Pulmonary artery endothelial cell (primary cell): ENCODE data around the gene XXYLT1. TPM values are rescaled to one million over a fixed set of nuclear protein-coding genes. Genes with fewer than 3 reads are reported as not detected.
"Not testable (repeated sequence)": the region's sequence is repeated elsewhere in the genome, so short reads cannot be mapped to it uniquely, and the experiment has no call there.

Source experiments
- DNase-seq: peaks from one replicate; pipeline ENCODE4 v3.0.0-alpha.2; 2011; ENCODE audit warnings: low read depth, low spot score
- total RNA-seq: library from RNA; depleted of rRNA; stranded (reverse); fragments of >200 nt; gene quantifications from 2 replicates; pipeline ENCODE4 v1.2.3, GENCODE V29; 2014

The XXYLT1 gene
- total RNA-seq, 1 donor from 2014 or later: 42.1 TPM

- DNase-seq: no peak
These were observed 222.7 kb downstream of the XXYLT1 start for GRCh38 chr3:195048059-195048905.

DNA sequence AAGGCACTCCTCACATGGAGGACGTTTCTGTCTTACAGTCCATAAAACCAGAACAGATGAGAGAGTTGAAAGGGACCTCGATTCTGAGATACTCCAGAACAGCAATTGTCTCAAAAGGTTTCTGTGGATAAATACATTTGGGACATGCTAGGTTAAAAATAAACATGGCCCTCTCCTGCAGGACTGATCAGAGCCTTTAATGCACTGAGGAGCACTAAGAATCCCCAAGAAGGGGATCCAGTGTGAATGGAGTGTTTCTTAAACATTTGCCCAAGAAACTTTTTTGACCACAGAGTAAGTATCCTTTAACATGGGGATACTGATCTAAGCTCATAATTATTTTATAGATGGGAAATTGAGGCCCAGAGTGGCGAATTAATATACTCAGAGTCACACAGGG, 223.4 kb downstream of the XXYLT1 start:
- no peak for DNase-seq

- no peak for DNase-seq
These were observed 224.5 kb downstream of the XXYLT1 start for GRCh38 chr3:195046441-195046840.

GRCh38 chr3:195045481-195046210, 225.3 kb downstream of the XXYLT1 start:
- no peak for DNase-seq

DNA sequence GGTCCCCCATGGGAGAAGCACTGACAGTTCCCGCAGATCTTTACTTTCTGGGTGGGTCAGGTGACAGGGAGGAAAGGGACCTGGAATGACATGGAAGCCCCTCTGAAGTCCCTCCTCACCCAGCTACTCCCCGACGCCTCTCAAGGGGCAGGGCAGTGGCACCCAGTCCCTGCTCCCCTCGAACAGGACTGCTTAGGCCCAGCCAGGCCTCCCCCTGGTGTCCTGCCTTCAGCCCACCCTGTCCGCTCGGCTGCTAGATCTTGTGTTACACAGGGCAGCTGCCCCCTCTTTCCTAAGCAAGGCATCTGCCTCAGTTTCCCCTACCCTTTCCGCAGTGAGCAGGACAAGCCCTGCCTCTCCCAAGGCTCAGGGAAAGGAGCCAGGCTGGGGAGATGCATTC, 226.5 kb downstream of the XXYLT1 start:
- DNase-seq: no peak

GRCh38 chr3:195043607-195044339, 227.2 kb downstream of the XXYLT1 start:
- DNase-seq: no peak

DNA sequence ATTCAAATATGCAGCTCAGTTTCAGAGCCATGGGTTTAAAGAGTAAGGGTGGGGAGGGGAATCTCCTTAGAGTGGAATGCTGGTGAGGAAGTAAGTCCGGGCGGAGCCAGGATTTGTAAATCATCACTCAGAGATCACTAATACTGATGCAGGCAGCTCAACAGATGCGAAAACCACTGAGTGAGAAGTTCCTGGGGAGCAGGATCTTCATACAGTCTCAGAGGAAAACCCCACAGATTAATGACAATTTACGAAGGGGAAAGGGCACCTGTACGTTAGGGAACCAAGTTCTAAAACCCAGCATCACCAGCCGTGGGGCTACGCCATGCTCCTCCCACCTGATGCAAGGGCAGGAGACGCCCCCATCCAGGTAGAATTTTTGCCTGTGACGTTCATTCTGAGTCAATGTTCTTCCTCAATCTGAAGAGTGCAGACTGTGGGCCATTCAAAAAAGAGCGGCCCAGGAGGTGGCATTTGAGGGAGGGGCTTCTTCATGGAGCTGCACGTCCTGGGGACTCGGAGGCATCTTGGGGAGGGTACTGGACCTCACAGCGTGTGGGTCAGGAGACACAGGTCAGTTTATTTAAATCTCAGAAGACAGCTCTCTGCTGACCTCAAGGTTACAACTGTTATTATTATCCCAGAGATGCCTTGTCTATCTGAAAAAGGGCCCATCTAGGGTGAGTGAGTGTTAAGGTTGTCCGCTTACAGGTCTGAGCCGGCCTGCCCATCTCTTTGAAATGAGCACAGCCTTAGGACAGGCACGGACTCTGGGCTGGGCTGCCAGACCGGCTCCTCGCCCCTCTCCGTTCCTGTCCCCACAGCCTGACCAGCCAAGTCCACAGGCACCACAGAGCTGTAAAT, 228.0 kb downstream of the XXYLT1 start:
- DNase-seq: no peak

DNA sequence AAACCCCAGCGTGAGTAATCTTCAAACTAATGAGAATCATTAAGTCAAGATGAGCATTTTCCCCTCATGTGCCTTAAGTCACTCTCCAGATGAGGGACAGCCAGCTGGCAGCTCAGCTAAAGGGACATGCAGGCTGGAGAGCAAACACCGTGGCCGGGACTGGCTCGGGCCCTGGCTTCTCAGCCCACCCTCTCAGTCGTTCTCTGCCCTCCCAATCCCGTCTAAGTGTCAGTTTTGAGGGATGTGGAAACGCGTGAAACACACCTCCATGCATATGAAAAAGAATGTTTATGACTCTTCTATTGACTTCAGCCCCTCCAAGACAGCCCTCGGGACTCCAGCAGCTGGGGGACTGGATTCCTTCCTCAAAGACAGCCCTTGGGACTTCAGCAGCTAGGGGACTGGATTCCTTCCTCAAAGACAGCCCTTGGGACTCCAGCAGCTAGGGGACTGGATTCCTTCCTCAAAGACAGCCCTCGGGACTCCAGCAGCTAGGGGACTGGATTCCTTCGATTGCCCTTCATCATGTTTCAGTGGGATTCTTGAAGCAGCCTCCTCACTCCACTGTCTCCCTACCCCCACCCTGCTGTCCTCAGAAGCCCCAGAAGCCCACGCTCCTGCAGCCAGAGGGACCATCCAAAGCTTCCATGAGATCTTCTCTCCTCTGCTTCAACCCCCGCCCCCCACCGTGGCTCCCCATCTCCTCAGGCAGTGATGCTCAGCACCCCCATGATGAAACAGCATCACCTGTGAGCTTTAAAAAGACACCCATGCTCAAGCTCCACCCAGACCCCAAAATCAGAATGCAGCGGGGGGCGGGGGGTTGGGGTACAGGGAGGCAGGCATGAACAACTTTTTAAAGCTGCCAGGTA, 228.9 kb downstream of the XXYLT1 start:
- DNase-seq: no peak

DNA sequence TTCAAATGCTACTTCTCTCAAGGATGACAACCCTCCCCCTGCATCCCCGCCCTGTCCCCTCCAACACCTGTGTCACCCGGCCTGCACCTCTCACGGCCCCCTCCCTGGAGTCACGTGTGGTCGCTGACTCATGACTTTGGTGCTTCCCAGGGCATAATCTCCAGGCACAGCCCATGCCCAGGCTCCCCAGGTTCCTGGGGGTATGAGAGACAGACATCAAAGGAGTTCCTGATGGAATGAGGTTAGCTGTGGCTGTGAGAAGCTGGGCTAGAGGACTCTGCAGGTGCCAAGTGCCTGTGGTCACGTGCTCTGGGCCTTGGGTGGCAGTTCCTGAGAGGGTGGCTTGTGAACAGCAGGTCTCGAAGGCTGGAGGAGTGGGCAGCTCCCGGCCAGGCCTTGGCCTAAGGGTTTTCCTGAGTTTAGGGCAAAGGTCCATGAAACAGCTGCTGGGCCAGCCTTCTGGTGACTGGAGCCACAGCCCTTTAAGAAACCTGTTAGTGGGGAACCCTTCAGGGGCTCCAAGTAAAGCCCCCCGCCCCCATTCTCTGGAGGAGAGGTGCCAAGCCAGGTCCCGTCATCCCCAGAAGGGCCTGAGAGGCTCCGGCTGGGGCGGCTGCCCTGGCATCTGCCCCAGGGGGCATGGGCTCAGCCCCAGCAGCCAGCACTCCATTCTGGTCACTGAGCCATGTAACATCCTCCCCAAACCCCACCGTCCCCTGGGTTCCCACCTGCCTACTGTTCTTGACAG, 230.0 kb downstream of the XXYLT1 start:
- no peak for DNase-seq

DNA sequence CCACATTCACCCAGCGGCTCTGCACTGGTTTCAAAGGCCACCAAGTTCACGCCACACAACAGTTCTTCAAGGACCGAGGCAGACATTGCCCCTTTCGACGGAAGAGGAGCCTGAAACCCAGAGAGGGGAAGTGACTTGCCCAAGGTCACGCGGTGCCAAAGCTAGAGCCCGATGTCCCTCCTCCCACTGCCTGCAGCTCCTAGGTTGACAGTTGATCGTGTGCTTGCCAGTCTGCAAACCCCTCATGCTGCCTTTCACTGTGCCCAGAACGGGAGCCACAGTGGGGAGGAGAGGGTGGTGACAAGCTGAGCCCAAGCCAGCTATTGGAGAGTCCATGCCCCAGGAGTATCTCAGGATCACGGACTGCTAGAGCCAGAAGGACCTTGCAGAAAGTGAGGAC, 230.9 kb downstream of the XXYLT1 start:
- no peak for DNase-seq

- DNase-seq: no peak
These were observed 231.6 kb downstream of the XXYLT1 start for GRCh38 chr3:195039180-195039843.

- DNase-seq: no peak
These were observed 232.8 kb downstream of the XXYLT1 start for GRCh38 chr3:195038161-195038560.

DNA sequence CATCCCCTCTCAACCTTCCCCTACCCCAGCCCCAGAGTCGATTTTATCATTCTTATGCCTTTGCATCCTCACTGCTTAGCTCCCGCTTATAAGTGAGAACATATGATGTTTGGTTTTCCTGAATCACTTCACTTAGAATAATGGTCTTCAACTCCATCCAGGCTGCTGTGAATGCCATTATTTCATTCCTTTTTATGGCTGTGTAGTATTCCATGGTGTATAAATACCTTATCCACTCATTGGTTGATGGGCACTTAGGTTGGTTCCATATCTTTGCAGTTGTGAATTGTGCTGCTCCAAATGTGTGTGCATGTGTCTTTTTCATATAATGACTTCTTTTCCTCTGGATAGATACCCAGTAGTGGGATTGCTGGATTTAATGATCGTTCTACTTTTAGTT, 233.4 kb downstream of the XXYLT1 start:
- DNase-seq: not testable (repeated sequence)

DNA sequence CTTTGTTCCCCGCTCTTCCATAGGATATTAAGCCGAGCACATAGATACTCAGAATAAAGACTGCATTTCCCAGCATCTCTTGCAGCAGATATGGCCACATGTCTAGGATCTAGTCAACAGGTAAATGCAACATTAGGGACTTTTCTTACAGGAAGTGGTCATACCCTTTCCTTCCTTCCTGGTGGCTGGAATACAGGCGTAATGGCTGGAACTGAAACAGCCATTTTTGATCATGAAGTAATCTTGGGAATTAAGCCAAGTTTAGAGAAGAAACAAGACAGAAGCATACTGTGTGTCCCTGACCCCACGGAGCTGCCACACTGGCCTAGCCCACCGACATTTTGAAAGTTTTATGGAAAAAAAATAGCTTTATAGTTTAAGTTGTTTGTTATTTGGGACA, 234.0 kb downstream of the XXYLT1 start:
- DNase-seq: no peak

GRCh38 chr3:195036574-195036973, 234.4 kb downstream of the XXYLT1 start:
- DNase-seq: no peak

- DNase-seq: no peak
These were observed 234.8 kb downstream of the XXYLT1 start for GRCh38 chr3:195036203-195036505.

- no peak for DNase-seq
These were observed 235.4 kb downstream of the XXYLT1 start for GRCh38 chr3:195035345-195036202.

DNA sequence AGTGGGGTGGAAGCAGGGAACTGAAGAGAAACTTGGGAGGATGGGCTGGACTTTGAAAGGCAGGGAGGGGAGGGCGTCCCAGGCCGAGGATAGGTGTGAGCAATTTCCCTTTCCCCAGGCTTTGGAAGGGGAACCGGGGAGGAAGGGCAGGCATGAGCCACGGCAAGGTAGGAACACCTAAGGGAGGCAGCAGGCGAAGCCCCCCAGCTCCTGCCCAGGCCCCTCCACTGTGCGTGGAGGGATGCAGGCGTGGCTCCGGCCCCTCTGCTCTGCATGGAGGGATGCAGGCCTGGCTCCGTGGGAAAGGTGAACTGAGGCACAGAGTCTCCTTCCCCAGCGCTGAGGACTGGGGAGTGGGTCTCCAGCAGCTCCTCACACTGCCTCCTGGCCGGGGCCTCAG, 236.4 kb downstream of the XXYLT1 start:
- DNase-seq: no peak
